AG10803 (cell line): ENCODE results near the gene USP6NL.

Experiments
- DNase-seq: peaks from one replicate; pipeline ENCODE4 v3.0.0; 2010; ENCODE audit warnings: low read depth
- H3K4me3 ChIP-seq: 2 replicates; pipeline ENCODE4 v1.5.1; 2011; ENCODE audit warnings: mild to moderate bottlenecking, low read length, control low read depth
- TF ChIP-seq, protein P1 (sequence below): conservative IDR thresholded peaks from 2 replicates; pipeline ENCODE4 v1.5.1; 2011; ENCODE audit warnings: mild to moderate bottlenecking, low read length, control low read depth, inconsistent platforms

Gene USP6NL

DNA sequence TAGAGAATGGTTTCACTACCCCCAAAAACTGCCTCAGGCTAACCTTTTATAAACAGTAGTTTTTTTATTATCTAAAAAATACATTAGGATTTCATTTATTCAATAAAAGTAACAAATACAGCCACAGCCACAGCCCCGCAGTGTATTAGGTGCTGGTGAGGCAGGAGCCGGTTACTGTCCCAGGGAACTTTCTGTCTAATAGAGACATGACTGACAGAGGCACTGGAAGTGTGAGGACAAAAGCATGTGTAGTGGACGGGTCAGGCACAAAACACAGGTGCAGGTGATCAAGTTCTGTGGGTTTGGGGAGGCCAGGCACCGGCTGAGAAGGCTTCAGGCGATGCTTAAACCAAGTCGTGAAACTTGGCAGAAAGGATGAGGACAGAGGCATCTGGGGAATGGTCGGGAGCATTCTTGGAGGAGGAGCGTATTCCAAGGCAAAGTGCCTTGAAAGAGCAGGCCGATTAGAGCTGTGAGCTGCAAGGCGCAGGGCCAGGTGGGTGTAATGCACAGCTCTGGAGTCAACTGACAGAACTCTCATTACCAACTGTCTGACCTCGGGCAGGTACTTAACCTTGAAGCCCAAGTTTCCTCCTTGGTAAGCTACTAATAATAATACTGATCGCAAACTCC lies 138.2 kb downstream of the USP6NL start:
- DNase-seq = no peak
- H3K4me3 ChIP-seq = no peak overlapping the region
- TF ChIP-seq, protein P1, sequence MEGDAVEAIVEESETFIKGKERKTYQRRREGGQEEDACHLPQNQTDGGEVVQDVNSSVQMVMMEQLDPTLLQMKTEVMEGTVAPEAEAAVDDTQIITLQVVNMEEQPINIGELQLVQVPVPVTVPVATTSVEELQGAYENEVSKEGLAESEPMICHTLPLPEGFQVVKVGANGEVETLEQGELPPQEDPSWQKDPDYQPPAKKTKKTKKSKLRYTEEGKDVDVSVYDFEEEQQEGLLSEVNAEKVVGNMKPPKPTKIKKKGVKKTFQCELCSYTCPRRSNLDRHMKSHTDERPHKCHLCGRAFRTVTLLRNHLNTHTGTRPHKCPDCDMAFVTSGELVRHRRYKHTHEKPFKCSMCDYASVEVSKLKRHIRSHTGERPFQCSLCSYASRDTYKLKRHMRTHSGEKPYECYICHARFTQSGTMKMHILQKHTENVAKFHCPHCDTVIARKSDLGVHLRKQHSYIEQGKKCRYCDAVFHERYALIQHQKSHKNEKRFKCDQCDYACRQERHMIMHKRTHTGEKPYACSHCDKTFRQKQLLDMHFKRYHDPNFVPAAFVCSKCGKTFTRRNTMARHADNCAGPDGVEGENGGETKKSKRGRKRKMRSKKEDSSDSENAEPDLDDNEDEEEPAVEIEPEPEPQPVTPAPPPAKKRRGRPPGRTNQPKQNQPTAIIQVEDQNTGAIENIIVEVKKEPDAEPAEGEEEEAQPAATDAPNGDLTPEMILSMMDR = no peak

DNA sequence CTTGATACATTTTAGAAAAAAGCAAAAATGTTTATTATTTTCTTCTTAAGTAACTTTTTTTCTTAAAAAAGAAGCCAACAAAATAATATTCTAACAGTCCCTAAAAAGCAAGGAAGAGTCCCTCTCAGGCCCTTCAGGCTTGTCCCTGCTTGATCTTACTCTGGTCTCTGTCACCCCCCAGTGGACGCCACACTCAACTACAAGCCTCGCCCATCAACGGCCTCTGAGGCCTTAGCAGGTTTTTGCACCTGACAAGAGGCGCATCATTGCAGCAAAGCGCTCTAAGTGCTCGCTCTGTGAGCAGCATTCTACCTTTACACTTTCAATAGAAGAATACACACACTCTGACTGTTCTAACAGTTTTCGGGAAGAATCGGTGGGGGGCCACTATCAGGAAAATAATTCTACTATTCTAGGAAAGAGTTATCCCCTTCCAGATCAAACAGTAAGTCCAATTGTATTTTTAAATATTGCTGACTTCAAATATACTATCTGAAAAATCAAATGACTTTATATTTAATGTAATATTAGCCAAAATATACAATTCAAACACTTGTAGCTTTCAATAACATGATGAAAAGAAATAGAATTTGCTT lies 139.2 kb downstream of the USP6NL start:
- TF ChIP-seq, protein P1 = peak; percentile 85
- peak; percentile 43 for DNase-seq
- H3K4me3 ChIP-seq = no peak overlapping the region

DNA sequence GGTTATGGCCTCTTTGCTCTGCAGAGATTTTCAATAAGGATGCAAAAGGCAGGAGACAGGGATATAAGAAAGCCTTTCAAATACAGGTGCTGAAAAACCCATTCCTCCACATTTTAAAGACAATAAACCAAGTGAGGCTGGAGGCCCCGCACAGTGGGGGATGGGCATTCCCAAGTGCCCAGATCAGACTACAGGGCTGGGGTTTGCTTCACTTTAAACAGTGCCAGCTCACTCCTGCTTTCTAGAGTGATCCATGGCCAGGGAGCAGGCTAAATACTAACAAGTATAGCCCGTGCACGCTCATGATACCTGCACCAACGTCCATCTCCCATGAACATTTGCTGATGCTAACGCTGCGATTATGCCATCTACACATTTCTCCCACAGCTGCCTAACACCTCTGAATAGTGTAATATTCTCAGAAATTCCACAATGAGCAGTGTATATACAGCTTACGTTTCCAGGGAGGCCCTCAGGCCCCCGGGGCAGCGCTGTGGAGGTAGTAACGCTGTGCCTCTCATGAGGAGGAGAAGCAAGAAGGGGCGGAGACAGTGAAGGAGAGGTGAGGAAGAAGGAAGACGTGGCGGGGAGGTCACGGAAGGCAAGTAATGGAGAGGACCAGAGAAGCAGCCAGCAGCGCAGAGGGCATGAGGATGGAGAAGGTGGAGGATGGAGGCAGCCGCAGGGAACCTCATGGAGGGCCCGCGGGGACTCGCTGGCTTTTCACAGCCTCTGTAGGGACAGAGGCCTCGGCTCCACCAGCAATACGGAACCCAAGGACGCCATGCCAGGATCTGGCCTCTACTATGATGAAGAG lies 141.7 kb downstream of the USP6NL start:
- no peak for DNase-seq
- TF ChIP-seq, protein P1 = no peak
- no peak overlapping the region for H3K4me3 ChIP-seq

DNA sequence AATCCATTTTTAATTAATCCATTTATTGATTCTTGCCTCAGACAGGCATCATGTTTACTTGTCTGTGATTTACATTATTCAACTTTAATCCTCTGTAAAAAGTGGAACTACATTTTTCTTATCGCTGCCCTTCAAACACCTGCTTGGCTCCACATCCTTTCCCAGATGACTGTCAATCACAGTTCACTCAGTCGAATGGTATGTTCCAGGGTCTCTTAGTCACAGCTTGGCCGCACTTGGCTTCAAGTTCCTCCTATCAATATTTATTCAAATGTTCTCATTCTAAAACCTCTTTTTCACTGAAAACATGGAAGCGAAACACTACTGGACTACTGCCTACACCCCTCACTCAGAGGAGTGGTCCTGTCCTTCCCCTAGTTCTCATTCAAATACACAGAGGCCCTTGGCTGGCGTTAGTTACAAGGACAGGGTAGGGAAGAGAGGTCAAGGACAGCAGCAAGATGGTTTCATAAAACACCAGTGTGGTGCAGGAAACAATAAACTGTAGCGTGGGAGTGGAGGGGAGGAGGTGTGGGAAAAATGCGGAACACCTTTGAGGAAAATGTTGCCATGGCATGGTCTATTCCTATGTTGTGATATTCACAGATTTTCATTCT lies 143.2 kb downstream of the USP6NL start:
- TF ChIP-seq, protein P1 = no peak
- DNase-seq = no peak
- no peak overlapping the region for H3K4me3 ChIP-seq

DNA sequence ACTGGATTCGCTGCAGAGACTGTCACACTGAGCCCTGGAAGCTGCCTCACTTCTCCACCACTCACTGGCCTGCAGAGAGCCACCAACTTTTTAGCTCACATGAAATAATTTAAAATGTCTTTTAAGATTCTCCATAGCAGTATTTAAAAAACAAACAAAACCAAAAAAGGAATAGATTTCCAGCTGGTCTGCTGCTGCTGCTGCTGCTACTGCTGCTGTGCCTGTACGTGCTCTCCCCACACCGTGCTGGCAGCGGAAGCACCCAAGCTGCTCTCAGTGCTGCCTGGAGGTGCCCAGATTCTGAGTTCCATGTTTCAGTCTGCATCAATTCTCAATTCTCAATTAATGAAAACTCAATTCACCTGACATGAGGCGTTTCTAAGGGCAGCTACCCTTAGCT lies 146.0 kb downstream of the USP6NL start:
- no peak overlapping the region for H3K4me3 ChIP-seq
- TF ChIP-seq, protein P1 = no peak
- no peak for DNase-seq

DNA sequence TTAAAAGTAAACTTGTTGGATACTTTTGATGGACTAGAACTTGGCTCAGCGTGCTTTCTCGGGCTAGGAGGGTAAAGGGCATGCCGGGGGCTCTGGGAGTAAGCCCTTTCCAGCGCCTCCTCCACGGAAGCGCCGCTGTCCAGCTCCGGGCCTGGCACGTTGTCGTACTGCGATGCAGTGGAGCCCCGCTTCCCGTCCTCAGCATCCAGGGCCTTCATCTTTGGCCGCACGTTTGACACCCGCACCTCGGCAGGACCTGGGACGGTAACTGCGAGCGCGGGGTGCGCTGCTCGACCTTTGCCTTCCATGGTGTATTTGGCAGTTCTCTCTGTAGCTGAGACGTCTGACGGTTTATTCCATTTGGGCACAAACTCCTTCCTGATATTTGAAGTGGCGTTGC lies 148.3 kb downstream of the USP6NL start:
- TF ChIP-seq, protein P1 = no peak
- H3K4me3 ChIP-seq = no peak overlapping the region
- no peak for DNase-seq
